CD8-positive, alpha-beta memory T cell (primary cell): Measurements from ENCODE around the gene TM4SF5. TPM values are rescaled to one million over a fixed set of nuclear protein-coding genes. Genes with fewer than 3 reads are reported as not detected.
"Not testable (repeated sequence)": the region's sequence is repeated elsewhere in the genome, so short reads cannot be mapped to it uniquely, and the experiment has no call there.

Experiments used
- CTCF ChIA-PET: fragments of 350-600 bp; sonication (Branson Sonifier 250); formaldehyde crosslinking; loops from one replicate; lab custom pipeline; 2021; ENCODE audit warnings: antibody characterized with exemption; lab: Charles Lee
- POLR2A ChIA-PET: fragments of 350-600 bp; sonication (Branson Sonifier 250); formaldehyde crosslinking; loops from one replicate; lab custom pipeline; 2021; ENCODE audit warnings: antibody characterized with exemption; lab: Charles Lee
- DNase-seq, 5 donors: peaks; one replicate each; pipeline versions ENCODE4 v3.0.0 to v3.0.0-alpha.2; 2020 to 2022; ENCODE audit warnings: mixed read lengths in 1 of 5
- H3K27ac ChIP-seq: one replicate; pipeline ENCODE4 v1.7.0; 2013; ENCODE audit warnings: low read depth, mild to moderate bottlenecking, low read length, moderate library complexity
- H3K27me3 ChIP-seq: 2 replicates; pipeline ENCODE4 v1.7.0; 2013; ENCODE audit warnings: low read length, mild to moderate bottlenecking; ENCODE audit not compliant: insufficient read depth, poor library complexity, severe bottlenecking
- H3K36me3 ChIP-seq: 2 replicates; pipeline ENCODE4 v1.7.0; 2013; ENCODE audit warnings: mild to moderate bottlenecking, low read length, moderate library complexity; ENCODE audit not compliant: insufficient read depth
- H3K4me1 ChIP-seq: 2 replicates; pipeline ENCODE4 v1.7.0; 2013; ENCODE audit warnings: mild to moderate bottlenecking, low read length, moderate library complexity; ENCODE audit not compliant: insufficient read depth
- H3K4me3 ChIP-seq: 2 replicates; pipeline ENCODE4 v1.7.0; 2013; ENCODE audit warnings: mild to moderate bottlenecking, low read length
- H3K9me3 ChIP-seq: 2 replicates; pipeline ENCODE4 v1.7.0; 2013; ENCODE audit warnings: mild to moderate bottlenecking, low read length
- H3K27ac Mint-ChIP-seq, 8 donors: one replicate each; pipeline ENCODE4 v1.8.0; 2020 to 2021; ENCODE audit warnings: mixed read lengths in 8 of 8, mild to moderate bottlenecking in 6 of 8, inconsistent platforms in 3 of 8, moderate library complexity in 3 of 8
- H3K27me3 Mint-ChIP-seq, 2 donors: one replicate each; pipeline ENCODE4 v1.8.0; 2020 to 2021; ENCODE audit warnings: mixed read lengths in 2 of 2, mild to moderate bottlenecking in 1 of 2, moderate library complexity in 1 of 2
- H3K36me3 Mint-ChIP-seq, 3 donors: one replicate each; pipeline ENCODE4 v1.8.0; 2020 to 2021; ENCODE audit warnings: mixed read lengths in 3 of 3, inconsistent platforms in 1 of 3, mild to moderate bottlenecking in 1 of 3
- H3K4me1 Mint-ChIP-seq, 3 donors: one replicate each; pipeline ENCODE4 v1.8.0; 2020 to 2021; ENCODE audit warnings: mixed read lengths in 3 of 3, inconsistent platforms in 1 of 3, mild to moderate bottlenecking in 1 of 3
- H3K4me3 Mint-ChIP-seq, 7 donors: one replicate each; pipeline ENCODE4 v1.8.0; 2020 to 2021; ENCODE audit warnings: mixed read lengths in 7 of 7, mild to moderate bottlenecking in 6 of 7, moderate library complexity in 4 of 7, inconsistent platforms in 2 of 7
- H3K9me3 Mint-ChIP-seq, 5 donors: one replicate each; pipeline ENCODE4 v1.8.0; 2020 to 2022; ENCODE audit warnings: mixed read lengths in 5 of 5, mild to moderate bottlenecking in 3 of 5, moderate library complexity in 2 of 5, inconsistent platforms in 1 of 5
- polyA plus RNA-seq: library from polyadenylated mRNA; unstranded; fragments of 300-500 nt; fragmentation: Illumina TruSeq; gene quantifications from one replicate; pipeline ENCODE4 v1.2.3, GENCODE V29; 2021
- total RNA-seq, 2 experiments: library from RNA; stranded (reverse); gene quantifications; one replicate each; pipeline ENCODE4 v1.2.3, GENCODE V29; 2021

The TM4SF5 gene
- total and polyA plus RNA-seq, 3 experiments from 2014 or later = not detected

DNA sequence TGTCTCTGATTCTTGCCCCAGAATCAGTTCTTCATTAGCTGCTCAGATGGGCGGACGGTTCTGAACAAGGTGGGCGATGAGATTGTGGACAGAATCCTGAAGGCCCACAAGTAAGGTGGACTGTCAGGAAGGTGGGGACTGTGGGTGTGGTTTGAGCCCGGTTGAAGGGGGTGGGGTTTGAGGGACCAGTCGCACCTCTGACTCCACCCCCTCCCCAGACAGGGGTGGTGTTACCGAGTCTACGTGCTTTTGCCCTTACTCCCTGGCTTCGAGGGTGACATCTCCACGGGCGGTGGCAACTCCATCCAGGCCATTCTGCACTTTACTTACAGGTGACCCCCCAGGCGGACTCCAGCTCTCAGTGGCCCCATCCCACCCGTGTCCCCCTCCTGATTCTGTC is 46.6 kb downstream of the TM4SF5 start:
- Mint-ChIP-seq H3K4me1 (no peaks in the 10 kb centered on the region), H3K9me3 (no peaks in the 10 kb centered on the region), H3K27ac (peak overlapping the region in 2 of 8 donors; percentile 71 to 83), H3K36me3 (peaks cover 0 to 33% (median 12%) of the 10 kb centered on the region in 3 donors), H3K4me3 (no peak overlapping the region), H3K27me3 (peaks cover 0 to 1% of the 10 kb centered on the region in 2 donors)
- no peak overlapping the region for H3K27ac ChIP-seq
- no peak overlapping the region for H3K4me3 ChIP-seq
- H3K9me3 ChIP-seq = no peaks in the 10 kb centered on the region
- H3K36me3 ChIP-seq = no peaks in the 10 kb centered on the region
- no peaks in the 10 kb centered on the region for H3K4me1 ChIP-seq
- ChIA-PET POLR2A (no interaction called here), CTCF (no interaction called here)
- no peak for DNase-seq
- no peaks in the 10 kb centered on the region for H3K27me3 ChIP-seq

DNA sequence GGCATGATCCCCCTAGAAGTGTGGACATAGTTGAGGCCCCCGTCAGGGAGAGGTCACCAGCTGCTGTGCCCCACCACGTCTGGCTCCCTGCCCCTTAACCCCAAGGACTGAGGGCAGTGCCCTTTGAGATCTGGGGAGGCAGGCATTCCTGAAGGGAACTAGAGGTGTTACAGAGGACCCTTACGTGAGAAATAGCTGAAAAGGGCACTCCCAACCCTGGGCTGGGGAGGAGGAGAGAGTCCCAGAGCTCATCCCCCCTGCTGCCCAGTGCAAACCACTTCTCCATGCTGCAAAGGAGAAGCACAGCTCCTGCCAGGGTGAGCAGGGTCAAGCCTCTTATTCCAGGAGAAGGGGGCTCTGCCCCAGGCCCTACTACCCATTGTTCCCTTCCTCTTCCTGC is 51.1 kb downstream of the TM4SF5 start:
- H3K36me3 Mint-ChIP-seq = peaks cover 0 to 16% (median 4%) of the 10 kb centered on the region in 3 donors
- Histone ChIP-seq H3K27me3 (no peaks in the 10 kb centered on the region), H3K9me3 (no peaks in the 10 kb centered on the region), H3K36me3 (no peaks in the 10 kb centered on the region), H3K4me1 (no peaks in the 10 kb centered on the region), H3K27ac (no peak overlapping the region), H3K4me3 (no peak overlapping the region)
- H3K4me1 Mint-ChIP-seq = no peaks in the 10 kb centered on the region
- ChIA-PET POLR2A (no interaction called here), CTCF (interaction anchor here (1.4 kb wide), 1 partner anchor 66 kb away, joined by 4 read pairs; no protein-coding TSS in a partner anchor)
- no peaks in the 10 kb centered on the region for H3K9me3 Mint-ChIP-seq
- peaks cover 0 to 1% of the 10 kb centered on the region in 2 donors for H3K27me3 Mint-ChIP-seq
- H3K27ac Mint-ChIP-seq = no peak overlapping the region
- no peak overlapping the region for H3K4me3 Mint-ChIP-seq
- no peak for DNase-seq

DNA sequence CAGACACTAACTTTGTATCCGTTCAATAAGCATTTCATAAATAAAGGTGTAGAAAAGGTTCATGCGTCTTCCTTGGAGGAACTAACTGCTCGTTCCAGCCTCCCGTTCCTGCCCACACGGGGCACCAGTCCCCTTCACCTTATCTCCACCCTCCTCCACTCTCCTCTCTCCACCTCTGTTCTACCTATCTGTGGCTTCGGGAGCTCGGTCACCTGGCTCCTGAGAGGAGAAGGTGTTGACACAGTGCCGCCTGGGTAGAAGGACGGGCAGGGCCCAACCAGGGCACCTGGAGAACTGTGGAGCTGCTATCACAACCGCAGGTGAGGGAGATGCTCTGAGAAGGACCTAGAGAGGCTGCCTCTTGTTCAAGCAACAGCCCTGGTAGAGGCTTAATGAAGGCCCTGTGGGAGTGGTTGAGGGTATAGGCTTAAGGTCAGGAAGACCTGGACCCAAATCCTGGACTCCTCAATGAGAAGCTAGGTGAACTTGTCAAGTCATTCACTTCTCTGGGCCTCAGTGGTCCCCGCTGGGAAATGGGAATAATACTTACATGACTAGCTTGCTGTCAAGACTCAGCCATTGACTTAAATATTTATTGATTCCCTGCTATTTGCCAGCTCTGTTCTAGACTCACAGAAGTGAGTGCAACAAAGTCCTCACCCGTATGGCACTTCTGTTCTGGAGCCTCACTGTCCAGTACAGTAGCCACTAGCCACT is 51.8 kb downstream of the TM4SF5 start:
- ChIA-PET CTCF (interaction anchor here (1.0 to 1.4 kb wide), 2 partner anchors 33 to 65 kb away, joined by 3 to 4 read pairs; no protein-coding TSS in a partner anchor), POLR2A (no interaction called here)
- no peak overlapping the region for H3K27ac Mint-ChIP-seq

GRCh38 chr17:4827399-4827798 is 55.7 kb downstream of the TM4SF5 start:
- no peak for DNase-seq
- no peak overlapping the region for H3K4me3 Mint-ChIP-seq
- Histone ChIP-seq H3K4me3 (no peak overlapping the region), H3K4me1 (no peaks in the 10 kb centered on the region), H3K27ac (no peak overlapping the region), H3K36me3 (no peaks in the 10 kb centered on the region), H3K9me3 (no peaks in the 10 kb centered on the region), H3K27me3 (no peaks in the 10 kb centered on the region)
- ChIA-PET POLR2A (no interaction called here), CTCF (no interaction called here)
- no peaks in the 10 kb centered on the region for H3K27me3 Mint-ChIP-seq
- no peak overlapping the region for H3K27ac Mint-ChIP-seq
- peaks cover 0 to 5% (median 0%) of the 10 kb centered on the region in 3 donors for H3K36me3 Mint-ChIP-seq
- no peaks in the 10 kb centered on the region for H3K9me3 Mint-ChIP-seq
- no peaks in the 10 kb centered on the region for H3K4me1 Mint-ChIP-seq

More for the DNA sequence above, 51.8 kb downstream of the TM4SF5 start:
- Histone ChIP-seq H3K36me3 (no peaks in the 10 kb centered on the region), H3K27me3 (no peaks in the 10 kb centered on the region), H3K4me1 (no peaks in the 10 kb centered on the region), H3K9me3 (no peaks in the 10 kb centered on the region), H3K4me3 (no peak overlapping the region), H3K27ac (no peak overlapping the region)
- Mint-ChIP-seq H3K9me3 (no peaks in the 10 kb centered on the region), H3K36me3 (peaks cover 0 to 12% (median 3%) of the 10 kb centered on the region in 3 donors), H3K27me3 (peaks cover 0 to 1% of the 10 kb centered on the region in 2 donors), H3K4me3 (no peak overlapping the region), H3K4me1 (no peaks in the 10 kb centered on the region)
- DNase-seq = no peak

DNA sequence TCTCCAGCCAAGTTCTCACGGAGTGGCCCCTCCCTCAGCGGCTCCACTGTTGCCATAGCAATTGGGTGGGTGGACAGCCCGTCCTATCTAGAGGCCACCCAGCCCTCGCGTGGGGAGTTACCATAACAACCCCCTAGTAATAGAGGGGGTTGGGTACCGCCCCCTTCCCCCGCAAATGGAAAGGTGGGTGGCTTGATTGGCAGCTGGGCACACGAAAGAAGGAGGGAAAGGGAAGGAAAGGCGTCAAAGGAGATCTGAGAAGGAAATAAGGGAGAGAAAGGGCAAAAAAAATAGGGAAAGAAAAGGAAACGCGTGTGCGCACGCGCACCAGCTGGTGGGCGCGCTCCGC is 61.1 kb downstream of the TM4SF5 start:
- ChIA-PET POLR2A (interaction anchor here (1.5 kb wide), 1 partner anchor 107 kb away, joined by 3 read pairs; the partner anchor contains the start of genes RNF167 and SLC25A11), CTCF (interaction anchor here (1.4 kb wide), 1 partner anchor 26 kb away, joined by 3 read pairs; the partner anchor contains the start of gene PLD2)
- Histone ChIP-seq H3K4me3 (peak overlapping the region; percentile 77), H3K4me1 (peaks cover 27% of the 10 kb centered on the region), H3K27ac (peak overlapping the region; percentile 65)
- Mint-ChIP-seq H3K36me3 (peaks cover 0 to 11% (median under 1%) of the 10 kb centered on the region in 3 donors), H3K4me1 (peaks cover 38 to 39% (median 38%) of the 10 kb centered on the region in 3 donors), H3K4me3 (peak overlapping the region; percentile 89 to 97 (median 93)), H3K27ac (peak overlapping the region; percentile 90 to 98 (median 98))
- H3K27me3 Mint-ChIP-seq, H3K27me3 ChIP-seq, H3K9me3 Mint-ChIP-seq, H3K36me3 ChIP-seq, DNase-seq, H3K9me3 ChIP-seq: not testable (repeated sequence)

Other genes with a start within 250 kb of the TM4SF5 start
- 100 to 1,000 TPM; 148 to 157 TPM for gene MYBBP1A, start 216.5 kb upstream of the TM4SF5 start, total RNA-seq
- 34.1 TPM for gene MYBBP1A, start 216.5 kb upstream of the TM4SF5 start, polyA plus RNA-seq
- gene GGT6, start 211.3 kb upstream of the TM4SF5 start, total RNA-seq = not detected
- gene GGT6, start 211.3 kb upstream of the TM4SF5 start, polyA plus RNA-seq = not detected
- gene SMTNL2, start 187.4 kb upstream of the TM4SF5 start, total RNA-seq = not detected
- gene SMTNL2, start 187.4 kb upstream of the TM4SF5 start, polyA plus RNA-seq = not detected
- gene ALOX15, start 130.2 kb upstream of the TM4SF5 start, total RNA-seq = not detected
- gene ALOX15, start 130.2 kb upstream of the TM4SF5 start, polyA plus RNA-seq = not detected
- 10 to 100 TPM; 95.6 to 99.2 TPM for gene PELP1, start 67.7 kb upstream of the TM4SF5 start, total RNA-seq
- gene PELP1, start 67.7 kb upstream of the TM4SF5 start, polyA plus RNA-seq = 12.6 TPM
- 100 to 1,000 TPM; 170 to 172 TPM for gene ARRB2, start 61.3 kb upstream of the TM4SF5 start, total RNA-seq
- 69.4 TPM for gene ARRB2, start 61.3 kb upstream of the TM4SF5 start, polyA plus RNA-seq
- 10 to 100 TPM; 23.4 to 26.7 TPM for gene MED11, start 40.5 kb upstream of the TM4SF5 start, total RNA-seq
- 58.9 TPM for gene MED11, start 40.5 kb upstream of the TM4SF5 start, polyA plus RNA-seq
- gene ZMYND15, start 32.1 kb upstream of the TM4SF5 start, total RNA-seq = under 1 TPM in 1 of 2 experiments, not detected in 1; 0.09 TPM
- gene ZMYND15, start 32.1 kb upstream of the TM4SF5 start, polyA plus RNA-seq = not detected
- gene CXCL16, start 32.0 kb upstream of the TM4SF5 start, total RNA-seq = 1 to 10 TPM; 2.4 to 2.8 TPM
- gene CXCL16, start 32.0 kb upstream of the TM4SF5 start, polyA plus RNA-seq = 3.0 TPM
- gene VMO1, start 14.5 kb downstream of the TM4SF5 start, total RNA-seq = not detected
- not detected for gene VMO1, start 14.5 kb downstream of the TM4SF5 start, polyA plus RNA-seq
- not detected for gene GLTPD2, start 17.1 kb downstream of the TM4SF5 start, total RNA-seq
- gene GLTPD2, start 17.1 kb downstream of the TM4SF5 start, polyA plus RNA-seq = not detected
- 100 to 1,000 TPM; 198 to 207 TPM for gene PSMB6, start 24.3 kb downstream of the TM4SF5 start, total RNA-seq
- gene PSMB6, start 24.3 kb downstream of the TM4SF5 start, polyA plus RNA-seq = 259 TPM
- 10 to 100 TPM; 10.1 to 12.0 TPM for gene PLD2, start 35.3 kb downstream of the TM4SF5 start, total RNA-seq
- 1.9 TPM for gene PLD2, start 35.3 kb downstream of the TM4SF5 start, polyA plus RNA-seq
- 10 to 100 TPM; 58.6 TPM for gene MINK1, start 61.5 kb downstream of the TM4SF5 start, total RNA-seq
- 30.5 TPM for gene MINK1, start 61.5 kb downstream of the TM4SF5 start, polyA plus RNA-seq
- gene C17orf107, start 127.7 kb downstream of the TM4SF5 start, total RNA-seq = 1 to 10 TPM; 2.2 to 2.3 TPM
- gene C17orf107, start 127.7 kb downstream of the TM4SF5 start, polyA plus RNA-seq = 2.0 TPM
- gene CHRNE, start 131.2 kb downstream of the TM4SF5 start, total RNA-seq = under 1 TPM; 0.37 to 0.38 TPM
- gene CHRNE, start 131.2 kb downstream of the TM4SF5 start, polyA plus RNA-seq = 0.23 TPM
- not detected for gene GP1BA, start 160.4 kb downstream of the TM4SF5 start, total RNA-seq
- gene GP1BA, start 160.4 kb downstream of the TM4SF5 start, polyA plus RNA-seq = not detected
- 100 to 1,000 TPM in 1 of 2 experiments, 10 to 100 TPM in 1; 90.0 to 101 TPM for gene SLC25A11, start 168.2 kb downstream of the TM4SF5 start, total RNA-seq
- 85.1 TPM for gene SLC25A11, start 168.2 kb downstream of the TM4SF5 start, polyA plus RNA-seq
- gene RNF167, start 168.4 kb downstream of the TM4SF5 start, total RNA-seq = 100 to 1,000 TPM; 187 to 192 TPM
- gene RNF167, start 168.4 kb downstream of the TM4SF5 start, polyA plus RNA-seq = 69.0 TPM
- gene PFN1, start 176.6 kb downstream of the TM4SF5 start, total RNA-seq = 1,000 to 10,000 TPM; 1,826 to 1,841 TPM
- 2,601 TPM for gene PFN1, start 176.6 kb downstream of the TM4SF5 start, polyA plus RNA-seq
- 10 to 100 TPM; 27.1 to 29.4 TPM for gene ENO3, start 179.2 kb downstream of the TM4SF5 start, total RNA-seq
- 1.3 TPM for gene ENO3, start 179.2 kb downstream of the TM4SF5 start, polyA plus RNA-seq
- 10 to 100 TPM; 63.4 to 64.2 TPM for gene SPAG7, start 195.9 kb downstream of the TM4SF5 start, total RNA-seq
- gene SPAG7, start 195.9 kb downstream of the TM4SF5 start, polyA plus RNA-seq = 112 TPM
- 10 to 100 TPM; 85.6 to 90.6 TPM for gene CAMTA2, start 215.8 kb downstream of the TM4SF5 start, total RNA-seq
- gene CAMTA2, start 215.8 kb downstream of the TM4SF5 start, polyA plus RNA-seq = 19.6 TPM
- gene INCA1, start 225.6 kb downstream of the TM4SF5 start, total RNA-seq = under 1 TPM; 0.18 to 0.37 TPM
- 0.58 TPM for gene INCA1, start 225.6 kb downstream of the TM4SF5 start, polyA plus RNA-seq
- gene KIF1C, start 226.1 kb downstream of the TM4SF5 start, total RNA-seq = 10 to 100 TPM; 73.4 to 77.3 TPM
- 8.0 TPM for gene KIF1C, start 226.1 kb downstream of the TM4SF5 start, polyA plus RNA-seq